ENCODE results near the gene IRF2BPL. TPM values are rescaled to one million over a fixed set of nuclear protein-coding genes. Genes with fewer than 3 reads are reported as not detected.

The IRF2BPL gene
- total RNA-seq, 2 donors from 2014 or later = 113 to 141 TPM

- no peaks in the 10 kb centered on the region for H3K27me3 ChIP-seq (replicated peaks; ENCODE audit: insufficient read depth)
- H3K9me3 ChIP-seq = no peaks in the 10 kb centered on the region
- no peak overlapping the region for H3K4me3 ChIP-seq
- H3K36me3 ChIP-seq = no peaks in the 10 kb centered on the region
- DNase-seq (ENCODE audit: low spot score) = no peak
- 14% methylated on average over 21 of the region's 21 CpGs for WGBS
- peak overlapping the region; percentile 83 to 88 for H3K27ac ChIP-seq
- TF ChIP-seq CTCF (IDR thresholded peaks at IDR 0.05) (no peak), POLR2A (IDR thresholded peaks at IDR 0.05) (no peak), POLR2AphosphoS5 (IDR thresholded peaks at IDR 0.05) (no peak)
- intact Hi-C loops (cut with DNase I) = no loop called here
- peaks cover 29% of the 10 kb centered on the region for H3K4me1 ChIP-seq (replicated peaks)
Observed at GRCh38 chr14:77037938-77038568, 9.5 kb upstream of the IRF2BPL start.

- TF ChIP-seq POLR2A (IDR thresholded peaks at IDR 0.05) = no peak
- TF ChIP-seq CTCF (IDR thresholded peaks at IDR 0.05) = no peak
- TF ChIP-seq POLR2AphosphoS5 (IDR thresholded peaks at IDR 0.05) = no peak
- intact Hi-C loops (cut with DNase I) = no loop called here
- Histone ChIP-seq H3K27me3 (replicated peaks; ENCODE audit: insufficient read depth) (no peaks in the 10 kb centered on the region), H3K27ac (peak overlapping the region; percentile 83 to 88), H3K4me3 (no peak overlapping the region), H3K36me3 (no peaks in the 10 kb centered on the region), H3K4me1 (replicated peaks) (peaks cover 29% of the 10 kb centered on the region), H3K9me3 (no peaks in the 10 kb centered on the region)
- 56% methylated on average over 16 of the region's 16 CpGs for WGBS
- no peak for DNase-seq (ENCODE audit: low spot score)
Observed at GRCh38 chr14:77037215-77037937, 8.9 kb upstream of the IRF2BPL start.

- Histone ChIP-seq H3K9me3 (no peaks in the 10 kb centered on the region), H3K27me3 (replicated peaks; ENCODE audit: insufficient read depth) (no peaks in the 10 kb centered on the region), H3K4me3 (no peak overlapping the region), H3K27ac (peak overlapping the region; percentile 83 to 88), H3K36me3 (no peaks in the 10 kb centered on the region), H3K4me1 (replicated peaks) (peaks cover 29% of the 10 kb centered on the region)
- TF ChIP-seq POLR2A (IDR thresholded peaks at IDR 0.05) (no peak), POLR2AphosphoS5 (IDR thresholded peaks at IDR 0.05) (no peak), CTCF (IDR thresholded peaks at IDR 0.05) (no peak)
- no peak for DNase-seq (ENCODE audit: low spot score)
- intact Hi-C loops (cut with DNase I) = no loop called here
- WGBS = 58% methylated on average over 6 of the region's 6 CpGs
Observed at GRCh38 chr14:77036484-77037214, 8.1 kb upstream of the IRF2BPL start.

- TF ChIP-seq POLR2A (IDR thresholded peaks at IDR 0.05) (no peak), POLR2AphosphoS5 (IDR thresholded peaks at IDR 0.05) (no peak), CTCF (IDR thresholded peaks at IDR 0.05) (no peak)
- H3K4me1 ChIP-seq (replicated peaks) = peaks cover 29% of the 10 kb centered on the region
- 70% methylated on average over 4 of the region's 4 CpGs for WGBS
Observed at GRCh38 chr14:77035267-77035666, 6.8 kb upstream of the IRF2BPL start.

More at GRCh38 chr14:77035267-77035666, 6.8 kb upstream of the IRF2BPL start:
- intact Hi-C loops (cut with DNase I) = no loop called here
- Histone ChIP-seq H3K9me3 (no peaks in the 10 kb centered on the region), H3K27ac (peak overlapping the region in 1 of 2 donors; percentile 22), H3K27me3 (replicated peaks; ENCODE audit: insufficient read depth) (no peaks in the 10 kb centered on the region), H3K4me3 (no peak overlapping the region), H3K36me3 (no peaks in the 10 kb centered on the region)
- no peak for DNase-seq (ENCODE audit: low spot score)

Measured in prostate gland (tissue), 2 donors.